Neural cell (in vitro differentiated cells): ENCODE measurements around the gene KLHL15.

ENCODE experiments used
- CTCF ChIP-seq: fragments of 450-650 bp; IDR thresholded peaks from 2 replicates; pipeline ENCODE4 v1.5.1; 2014; ENCODE audit warnings: antibody characterized with exemption, mild to moderate bottlenecking, moderate library complexity; ENCODE audit not compliant: poor library complexity, severe bottlenecking
- EZH2 ChIP-seq: fragments of 200-600, 300-800 bp; shearing (Covaris generic), sonication (generic); IDR thresholded peaks from 2 replicates; pipeline ENCODE4 v1.6.1; 2014; ENCODE audit warnings: antibody characterized with exemption, low read length, borderline replicate concordance, mild to moderate bottlenecking; ENCODE audit not compliant: insufficient read depth, poor library complexity, severe bottlenecking
- RAD21 ChIP-seq: fragments of 450-650 bp; conservative IDR thresholded peaks from 2 replicates; pipeline ENCODE4 v1.6.1; 2014; ENCODE audit warnings: antibody characterized with exemption, mild to moderate bottlenecking, moderate library complexity
- REST ChIP-seq: IDR thresholded peaks from 2 replicates; pipeline ENCODE4 v1.6.1; 2012; ENCODE audit warnings: borderline replicate concordance

DNA sequence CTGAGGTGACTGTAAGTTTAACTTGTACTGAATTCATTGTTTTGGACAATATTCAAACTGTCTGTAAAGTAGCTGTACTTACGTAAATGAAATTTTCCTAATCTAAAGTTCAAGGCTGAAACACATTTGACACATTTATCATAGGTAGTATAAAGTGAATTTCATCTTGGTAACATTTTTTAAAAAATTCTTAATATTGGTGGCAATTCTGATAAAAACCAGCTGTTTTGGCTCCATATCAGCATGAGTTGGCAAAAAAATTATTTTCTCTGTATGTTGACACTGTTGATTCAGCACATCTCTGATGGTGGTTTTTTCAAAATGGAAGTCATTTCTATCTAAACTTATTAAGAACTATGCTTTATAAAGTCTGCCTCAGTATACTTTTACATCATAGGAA is 88.3 kb downstream of the KLHL15 start:
- TF ChIP-seq CTCF: no peak
- TF ChIP-seq REST: no peak
- no peak for TF ChIP-seq EZH2
- TF ChIP-seq RAD21: no peak
